Activated naive CD8-positive, alpha-beta T cell treated with anti-CD3 and anti-CD28 coated beads, Interleukin-2, amount 10 ng/mL, durations not matched to agents 7 days and 5 days (primary cell): ENCODE measurements around the gene UBE2V1. TPM values are rescaled to one million over a fixed set of nuclear protein-coding genes. Genes with fewer than 3 reads are reported as not detected.

ENCODE experiments used
- ATAC-seq: fragments of 150-1000 bp; cut with Tn5 transposase; one replicate; pipeline ENCODE4 v1.10.0; 2021; ENCODE audit warnings: low read depth, moderate library complexity
- POLR2A ChIA-PET: fragments of 350-600 bp; sonication (Branson Sonifier 250); formaldehyde crosslinking; loops from one replicate; lab custom pipeline; 2021; ENCODE audit warnings: antibody characterized with exemption; lab: Charles Lee
- DNase-seq: peaks from one replicate; pipeline ENCODE4 v3.0.0; 2021
- H3K27ac Mint-ChIP-seq: one replicate; pipeline ENCODE4 v1.8.0; 2022; ENCODE audit warnings: mild to moderate bottlenecking, mixed read lengths
- H3K27me3 Mint-ChIP-seq: one replicate; pipeline ENCODE4 v1.8.0; 2022; ENCODE audit warnings: mild to moderate bottlenecking, moderate library complexity, mixed read lengths
- H3K36me3 Mint-ChIP-seq: one replicate; pipeline ENCODE4 v1.8.0; 2021; ENCODE audit warnings: mild to moderate bottlenecking, mixed read lengths
- H3K4me1 Mint-ChIP-seq: one replicate; pipeline ENCODE4 v1.8.0; 2021; ENCODE audit warnings: mixed read lengths
- H3K4me3 Mint-ChIP-seq: one replicate; pipeline ENCODE4 v1.8.0; 2022; ENCODE audit warnings: mild to moderate bottlenecking, moderate library complexity, mixed read lengths
- H3K9me3 Mint-ChIP-seq: one replicate; pipeline ENCODE4 v1.8.0; 2021; ENCODE audit warnings: mixed read lengths
- total RNA-seq, 2 experiments: library from RNA; stranded (reverse); gene quantifications; one replicate each; pipeline ENCODE4 v1.2.3, GENCODE V29; 2021

UBE2V1 gene
- total RNA-seq, 2 experiments from 2014 or later = 124 to 140 TPM

GRCh38 chr20:50133041-50133440, 20.1 kb upstream of the UBE2V1 start:
- Mint-ChIP-seq H3K27me3 (no peaks in the 10 kb centered on the region), H3K9me3 (no peaks in the 10 kb centered on the region), H3K27ac (no peak overlapping the region), H3K4me1 (peaks cover 2% of the 10 kb centered on the region), H3K36me3 (peaks cover 11% of the 10 kb centered on the region), H3K4me3 (no peak overlapping the region)
- POLR2A ChIA-PET = no interaction called here
- no peak for ATAC-seq
- DNase-seq = no peak

DNA sequence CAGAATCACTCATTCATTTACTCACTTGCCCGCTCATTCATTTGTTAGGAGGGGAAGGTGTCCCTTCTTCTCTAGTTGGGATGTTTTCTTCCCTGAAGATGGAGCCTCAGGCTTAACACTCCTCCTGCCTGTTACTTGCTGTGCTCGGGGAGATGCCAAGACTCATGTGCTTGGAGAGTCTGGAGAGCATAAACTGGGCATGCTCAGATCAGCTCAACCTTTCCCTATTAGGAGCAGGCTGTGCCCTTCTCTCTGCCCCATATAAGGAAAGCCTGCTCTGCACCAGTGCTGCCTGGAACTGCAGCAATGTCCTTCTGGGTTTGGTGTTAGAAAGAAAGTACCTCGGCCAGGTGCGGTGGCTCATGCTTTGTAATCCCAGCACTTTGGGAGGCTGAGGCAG, 18.0 kb upstream of the UBE2V1 start:
- H3K36me3 Mint-ChIP-seq = peaks cover 20% of the 10 kb centered on the region
- DNase-seq (no peak), ATAC-seq (no peak)
- no peak overlapping the region for H3K4me3 Mint-ChIP-seq
- POLR2A ChIA-PET = no interaction called here
- H3K27me3 Mint-ChIP-seq = no peaks in the 10 kb centered on the region
- no peaks in the 10 kb centered on the region for H3K9me3 Mint-ChIP-seq
- peaks cover 10% of the 10 kb centered on the region for H3K4me1 Mint-ChIP-seq
- no peak overlapping the region for H3K27ac Mint-ChIP-seq

DNA sequence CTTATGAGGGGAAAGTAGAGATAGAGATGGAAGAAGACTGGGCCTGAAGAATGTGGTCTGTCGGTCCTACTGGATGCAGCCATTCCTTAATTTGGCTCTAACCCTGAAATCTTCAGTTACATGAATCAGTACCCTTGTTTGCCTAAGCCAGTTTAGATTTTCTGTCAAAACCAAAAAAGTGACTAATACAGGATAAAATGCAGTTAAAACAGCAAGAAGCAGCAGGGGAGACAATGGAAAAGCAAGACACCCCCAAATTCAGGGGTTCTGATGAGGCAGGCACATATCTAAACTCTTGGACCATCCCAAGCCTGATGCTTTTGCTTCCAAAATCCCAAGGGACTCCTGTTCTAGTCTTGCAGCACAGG, 17.4 kb upstream of the UBE2V1 start:
- Mint-ChIP-seq H3K27me3 (no peaks in the 10 kb centered on the region), H3K9me3 (no peaks in the 10 kb centered on the region), H3K4me1 (peaks cover 10% of the 10 kb centered on the region), H3K36me3 (peaks cover 20% of the 10 kb centered on the region), H3K4me3 (no peak overlapping the region), H3K27ac (no peak overlapping the region)
- POLR2A ChIA-PET = no interaction called here
- ATAC-seq = no peak
- no peak for DNase-seq

DNA sequence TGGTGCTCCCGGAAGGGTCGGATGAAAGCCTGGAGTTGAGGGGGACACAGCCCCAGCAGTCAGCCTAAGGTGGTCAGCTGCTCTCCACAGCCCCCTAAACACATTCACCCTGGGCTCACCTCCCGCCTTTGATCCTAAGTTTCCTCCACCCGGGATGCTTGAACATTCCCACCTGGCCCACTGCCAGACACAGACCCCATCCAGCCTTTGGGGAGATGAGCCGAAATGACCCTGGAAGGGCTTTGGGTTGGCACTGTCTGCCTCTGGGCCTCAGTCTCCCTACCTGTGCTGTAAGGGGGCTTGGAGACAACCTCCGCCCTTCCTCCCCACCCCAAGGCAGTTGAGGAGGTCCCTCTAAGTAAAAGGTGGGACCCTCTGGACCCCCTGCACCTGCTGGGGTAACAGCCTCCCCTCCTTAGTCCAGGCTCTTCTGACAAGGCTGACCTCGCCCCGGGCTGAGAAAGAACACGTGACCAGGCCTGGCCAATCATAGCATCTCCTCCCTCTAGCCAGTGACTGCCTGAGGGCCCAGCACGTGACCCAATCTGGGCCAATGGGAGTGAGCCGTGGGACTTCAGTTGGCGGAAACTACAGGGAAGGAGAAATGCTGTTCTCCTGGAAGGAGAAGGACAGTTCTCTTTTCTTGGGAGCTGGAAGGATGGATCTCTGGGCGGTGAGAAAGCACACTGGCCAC, 16.9 kb upstream of the UBE2V1 start:
- H3K4me3 Mint-ChIP-seq = no peak overlapping the region
- no peak for ATAC-seq
- DNase-seq = no peak
- no peaks in the 10 kb centered on the region for H3K27me3 Mint-ChIP-seq
- H3K9me3 Mint-ChIP-seq = no peaks in the 10 kb centered on the region
- POLR2A ChIA-PET = interaction anchor here (0.6 kb wide), 1 partner anchor 378 kb away, joined by 3 read pairs; no protein-coding TSS in a partner anchor
- H3K27ac Mint-ChIP-seq = no peak overlapping the region
- peaks cover 10% of the 10 kb centered on the region for H3K4me1 Mint-ChIP-seq
- peaks cover 20% of the 10 kb centered on the region for H3K36me3 Mint-ChIP-seq

GRCh38 chr20:50128520-50128905, 15.6 kb upstream of the UBE2V1 start:
- Mint-ChIP-seq H3K9me3 (no peaks in the 10 kb centered on the region), H3K36me3 (peaks cover 26% of the 10 kb centered on the region), H3K27ac (no peak overlapping the region), H3K4me1 (peaks cover 10% of the 10 kb centered on the region), H3K27me3 (no peaks in the 10 kb centered on the region), H3K4me3 (no peak overlapping the region)
- POLR2A ChIA-PET = no interaction called here
- DNase-seq = no peak
- ATAC-seq = no peak

GRCh38 chr20:50127587-50128519, 14.9 kb upstream of the UBE2V1 start:
- ATAC-seq (no peak), DNase-seq (no peak)
- Mint-ChIP-seq H3K4me1 (peaks cover 10% of the 10 kb centered on the region), H3K27ac (no peak overlapping the region), H3K36me3 (peaks cover 30% of the 10 kb centered on the region), H3K27me3 (no peaks in the 10 kb centered on the region), H3K9me3 (no peaks in the 10 kb centered on the region), H3K4me3 (no peak overlapping the region)
- POLR2A ChIA-PET = no interaction called here

GRCh38 chr20:50126662-50127061, 13.7 kb upstream of the UBE2V1 start:
- no peak for DNase-seq
- Mint-ChIP-seq H3K4me1 (peaks cover 7% of the 10 kb centered on the region), H3K36me3 (peaks cover 25% of the 10 kb centered on the region), H3K27me3 (no peaks in the 10 kb centered on the region), H3K27ac (peak overlapping the region; percentile 66), H3K9me3 (no peaks in the 10 kb centered on the region), H3K4me3 (no peak overlapping the region)
- POLR2A ChIA-PET = no interaction called here
- ATAC-seq = peak; percentile 43

GRCh38 chr20:50125279-50125678, 12.3 kb upstream of the UBE2V1 start:
- Mint-ChIP-seq H3K36me3 (peaks cover 25% of the 10 kb centered on the region), H3K27ac (no peak overlapping the region), H3K4me3 (no peak overlapping the region), H3K9me3 (no peaks in the 10 kb centered on the region), H3K27me3 (no peaks in the 10 kb centered on the region), H3K4me1 (peaks cover 7% of the 10 kb centered on the region)
- POLR2A ChIA-PET = no interaction called here
- DNase-seq = no peak
- ATAC-seq = no peak

DNA sequence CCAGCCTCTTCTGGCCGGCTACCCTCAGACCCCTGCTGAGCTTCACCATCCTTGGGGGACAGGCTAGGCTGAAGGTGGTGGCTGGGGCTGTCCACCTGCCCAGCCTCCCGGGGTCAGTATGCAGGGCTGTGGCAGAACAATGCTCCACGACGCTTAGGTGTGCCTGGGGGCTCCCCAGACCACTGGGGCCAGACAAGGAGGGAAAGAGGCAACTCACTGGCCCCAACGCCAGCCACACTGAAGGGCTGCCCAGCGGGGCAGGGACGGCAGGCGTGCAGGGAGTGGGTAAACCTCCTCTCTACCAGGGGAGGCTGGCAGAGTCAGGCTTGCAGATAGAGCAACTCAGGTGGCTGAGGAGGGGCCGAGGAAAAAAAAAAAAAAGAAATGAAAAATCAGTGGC, 11.5 kb upstream of the UBE2V1 start:
- H3K27ac Mint-ChIP-seq = no peak overlapping the region
- peaks cover 7% of the 10 kb centered on the region for H3K4me1 Mint-ChIP-seq
- no peaks in the 10 kb centered on the region for H3K27me3 Mint-ChIP-seq
- no peak overlapping the region for H3K4me3 Mint-ChIP-seq
- no peak for ATAC-seq
- DNase-seq = no peak
- no peaks in the 10 kb centered on the region for H3K9me3 Mint-ChIP-seq
- H3K36me3 Mint-ChIP-seq = peaks cover 24% of the 10 kb centered on the region
- POLR2A ChIA-PET = no interaction called here

DNA sequence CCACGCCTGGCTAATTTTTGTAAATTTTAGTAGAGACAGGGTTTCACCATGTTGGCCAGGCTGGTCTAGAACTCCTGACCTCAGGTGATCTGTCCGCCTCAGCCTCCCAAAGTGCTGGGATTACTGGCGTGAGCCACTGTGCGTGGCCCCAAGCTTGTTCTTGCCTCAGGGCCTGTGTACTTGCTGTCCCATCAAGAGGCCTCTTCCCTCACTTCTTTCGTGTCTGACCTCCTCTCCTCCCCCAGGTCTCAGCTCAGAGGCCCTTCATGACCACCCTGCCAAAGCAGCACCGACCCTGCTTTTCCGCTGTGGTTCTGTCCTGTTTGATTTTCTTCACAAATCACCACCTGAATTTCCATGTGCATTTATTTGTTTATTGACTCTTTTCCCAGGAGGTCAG, 10.5 kb upstream of the UBE2V1 start:
- Mint-ChIP-seq H3K27ac (no peak overlapping the region), H3K27me3 (no peaks in the 10 kb centered on the region), H3K36me3 (peaks cover 21% of the 10 kb centered on the region), H3K4me3 (no peak overlapping the region), H3K9me3 (no peaks in the 10 kb centered on the region), H3K4me1 (peaks cover 7% of the 10 kb centered on the region)
- DNase-seq (no peak), ATAC-seq (no peak)
- POLR2A ChIA-PET = interaction anchor here (0.8 kb wide), 2 partner anchors 17 to 353 kb away, joined by 3 to 4 read pairs; no protein-coding TSS in a partner anchor

- DNase-seq = no peak
- Mint-ChIP-seq H3K4me3 (no peak overlapping the region), H3K9me3 (no peaks in the 10 kb centered on the region), H3K27ac (no peak overlapping the region), H3K27me3 (no peaks in the 10 kb centered on the region), H3K36me3 (peaks cover 20% of the 10 kb centered on the region), H3K4me1 (peaks cover 7% of the 10 kb centered on the region)
- no peak for ATAC-seq
- POLR2A ChIA-PET = interaction anchor here (0.8 kb wide), 2 partner anchors 18 to 353 kb away, joined by 3 to 4 read pairs; no protein-coding TSS in a partner anchor
These were observed 9.8 kb upstream of the UBE2V1 start for GRCh38 chr20:50122763-50123162.

DNA sequence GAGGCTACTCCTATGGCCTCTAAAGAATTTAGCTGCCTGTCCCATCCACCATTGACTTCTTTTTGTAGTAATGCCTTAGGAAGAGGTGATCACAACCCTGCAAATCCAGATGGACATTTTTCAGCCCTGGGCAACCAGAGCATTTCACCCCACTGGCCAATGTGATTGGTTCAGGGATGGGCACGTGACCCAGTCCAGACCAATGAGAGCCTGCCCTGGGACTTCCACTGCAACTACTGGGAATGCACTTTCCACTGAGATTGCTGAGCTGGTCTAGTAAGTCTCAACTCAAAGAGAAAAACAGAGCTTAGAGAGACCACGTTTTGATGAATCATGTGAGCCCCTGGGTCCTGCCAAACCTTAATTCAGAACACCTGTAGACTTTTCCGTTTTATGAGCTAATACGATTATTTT, 8.9 kb upstream of the UBE2V1 start:
- Mint-ChIP-seq H3K4me1 (peaks cover 7% of the 10 kb centered on the region), H3K27ac (no peak overlapping the region), H3K36me3 (peaks cover 13% of the 10 kb centered on the region), H3K4me3 (no peak overlapping the region), H3K27me3 (no peaks in the 10 kb centered on the region), H3K9me3 (no peaks in the 10 kb centered on the region)
- POLR2A ChIA-PET = interaction anchor here (0.8 to 1.1 kb wide), 2 partner anchors 9 to 32 kb away, joined by 3 to 5 read pairs; partner anchors contain the start of genes PEDS1 and UBE2V1
- ATAC-seq (no peak), DNase-seq (no peak)

GRCh38 chr20:50120935-50121693, 8.2 kb upstream of the UBE2V1 start:
- Mint-ChIP-seq H3K4me3 (no peak overlapping the region), H3K27ac (no peak overlapping the region), H3K9me3 (no peaks in the 10 kb centered on the region), H3K27me3 (no peaks in the 10 kb centered on the region), H3K4me1 (peaks cover 7% of the 10 kb centered on the region), H3K36me3 (peaks cover 10% of the 10 kb centered on the region)
- ATAC-seq (peak; percentile 68), DNase-seq (peak; percentile 48)
- POLR2A ChIA-PET = interaction anchor here (0.7 to 2.3 kb wide), 3 partner anchors 8 to 49 kb away, joined by 3 to 7 read pairs (median 5); partner anchors contain the start of genes PEDS1 and UBE2V1
